HG03060 (cell line): ENCODE results near the gene RNF141.

Source experiments
- ATAC-seq: cut with Tn5 transposase; IDR thresholded peaks from one replicate; pipeline ENCODE4 v1.9.1; 2021; ENCODE audit warnings: low read depth, moderate number of reproducible peaks; ENCODE audit not compliant: unreplicated experiment

Gene RNF141

DNA sequence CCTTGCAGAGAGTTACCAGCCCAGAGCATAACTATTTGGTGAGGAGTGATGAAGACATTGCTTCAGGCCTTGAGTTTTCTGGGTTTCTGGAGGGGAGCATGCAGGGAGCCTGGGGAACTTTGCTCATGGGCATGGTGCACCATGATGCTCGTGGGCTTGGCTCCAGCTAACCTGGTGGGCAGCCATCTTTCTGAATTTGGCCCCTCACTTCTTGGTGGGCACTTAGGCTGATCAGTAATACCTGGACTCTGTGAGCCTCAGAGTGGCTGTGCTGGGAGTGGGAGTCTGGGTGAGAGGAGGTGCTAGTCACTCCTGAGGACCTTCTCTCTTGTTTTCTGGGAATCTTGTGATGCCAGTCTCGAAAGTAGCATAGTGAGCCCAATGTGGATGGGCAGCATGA, 55.3 kb downstream of the RNF141 start:
- ATAC-seq, result no peak

DNA sequence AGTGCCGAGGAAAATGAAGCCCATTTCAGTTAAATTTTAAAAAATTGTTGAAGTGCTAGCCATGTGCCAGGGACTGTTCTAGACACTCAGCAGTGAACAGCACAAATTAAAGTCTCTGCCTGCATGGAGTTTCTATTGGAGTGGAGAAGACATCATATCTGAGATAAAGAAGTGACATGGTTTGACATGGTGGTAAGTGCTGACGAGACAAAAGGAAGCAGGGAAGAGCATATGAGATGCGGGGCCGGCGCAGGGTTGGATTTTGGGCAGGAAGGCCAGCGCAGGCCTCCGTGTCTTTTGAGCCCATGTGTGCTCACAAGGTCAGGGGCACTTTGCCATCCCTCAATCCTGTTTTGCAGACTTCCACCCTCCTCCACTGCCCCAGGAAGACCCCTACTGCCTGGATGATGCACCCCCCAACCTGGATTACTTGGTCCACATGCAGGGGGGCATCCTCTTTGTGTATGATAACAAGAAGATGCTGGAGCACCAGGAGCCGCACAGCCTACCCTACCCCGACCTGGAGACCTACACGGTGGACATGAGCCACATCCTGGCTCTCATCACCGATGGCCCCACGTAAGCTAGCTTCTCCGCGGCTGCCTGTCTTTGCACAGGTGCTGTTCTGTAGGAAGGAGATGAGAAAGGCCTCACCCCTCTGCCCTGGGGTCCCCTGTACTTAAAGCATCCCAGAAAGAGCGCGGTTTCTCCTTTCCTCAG, 56.4 kb downstream of the RNF141 start:
- ATAC-seq, result no peak

DNA sequence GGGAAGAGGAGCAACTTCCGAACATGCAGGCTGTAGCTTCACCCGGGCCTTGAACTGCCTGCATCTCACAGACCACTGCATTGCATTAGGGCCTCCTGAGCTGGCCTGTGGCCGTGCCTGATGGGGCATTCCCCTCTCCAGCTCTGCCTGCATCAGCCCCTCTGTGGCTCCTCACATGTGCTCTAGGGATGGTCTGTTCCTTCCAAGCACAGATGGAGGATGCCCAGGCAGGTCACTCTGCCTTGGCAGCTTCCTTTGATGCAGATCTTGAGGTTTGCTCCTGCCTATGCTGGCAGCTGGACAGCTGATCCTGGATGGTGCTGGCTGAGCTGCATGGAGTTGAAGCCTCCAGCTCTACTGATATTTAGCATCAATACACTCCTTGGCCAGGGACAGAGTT, 57.4 kb downstream of the RNF141 start:
- no peak for ATAC-seq

DNA sequence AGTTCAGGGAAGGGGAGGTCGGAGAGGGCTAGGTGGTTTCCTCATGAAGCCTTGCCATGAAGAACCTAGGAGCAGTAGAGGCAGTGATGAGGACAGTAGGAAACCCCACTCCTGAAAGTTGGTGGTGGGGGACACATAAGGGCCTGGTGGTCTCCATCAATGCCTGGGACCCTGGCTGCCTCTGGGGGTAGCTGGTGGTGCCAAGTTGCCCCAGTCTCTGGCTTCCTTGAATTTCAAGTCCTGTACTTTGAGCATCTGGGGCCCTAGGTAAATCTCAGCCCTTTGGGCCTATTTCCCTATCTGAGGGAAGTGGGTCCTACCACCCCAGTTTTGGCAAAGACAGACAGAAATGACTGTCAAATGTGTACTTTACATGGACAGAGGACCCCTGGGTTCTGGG, 57.8 kb downstream of the RNF141 start:
- no peak for ATAC-seq

DNA sequence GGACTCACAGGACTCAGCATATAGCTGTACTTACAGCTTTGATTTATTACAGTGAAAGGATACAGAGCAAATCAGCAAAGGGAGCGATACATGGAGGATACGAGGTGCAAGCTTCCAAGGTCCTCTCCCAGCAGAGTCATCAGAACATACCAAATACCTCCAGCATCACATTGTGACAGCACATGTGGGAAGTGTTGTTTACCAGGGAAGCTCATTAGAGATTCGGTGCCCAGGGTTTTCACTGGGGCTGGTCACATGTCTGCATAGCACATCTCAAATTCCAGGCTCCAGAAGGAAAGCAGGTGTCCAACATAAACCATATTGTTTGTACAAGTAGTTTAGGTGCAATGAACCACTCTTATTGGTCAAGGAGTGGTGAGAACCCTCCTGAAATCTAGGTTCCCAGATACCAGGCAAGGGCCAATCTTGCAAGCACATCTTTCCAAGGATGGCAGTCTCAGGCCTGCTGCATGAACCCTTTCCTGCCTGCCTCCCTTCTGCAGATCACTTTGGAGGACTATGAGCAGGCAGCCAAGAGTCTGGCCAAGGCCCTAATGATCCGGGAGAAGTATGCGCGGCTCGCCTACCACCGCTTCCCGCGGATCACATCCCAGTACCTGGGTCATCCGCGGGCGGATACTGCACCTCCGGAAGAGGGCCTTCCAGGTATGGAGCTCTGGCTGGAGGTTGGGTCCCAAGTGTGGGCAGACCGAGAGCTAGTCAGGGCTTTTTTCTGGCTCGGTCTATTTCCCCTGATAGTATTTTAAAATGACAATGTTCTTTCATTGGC, 59.2 kb downstream of the RNF141 start:
- no peak for ATAC-seq

DNA sequence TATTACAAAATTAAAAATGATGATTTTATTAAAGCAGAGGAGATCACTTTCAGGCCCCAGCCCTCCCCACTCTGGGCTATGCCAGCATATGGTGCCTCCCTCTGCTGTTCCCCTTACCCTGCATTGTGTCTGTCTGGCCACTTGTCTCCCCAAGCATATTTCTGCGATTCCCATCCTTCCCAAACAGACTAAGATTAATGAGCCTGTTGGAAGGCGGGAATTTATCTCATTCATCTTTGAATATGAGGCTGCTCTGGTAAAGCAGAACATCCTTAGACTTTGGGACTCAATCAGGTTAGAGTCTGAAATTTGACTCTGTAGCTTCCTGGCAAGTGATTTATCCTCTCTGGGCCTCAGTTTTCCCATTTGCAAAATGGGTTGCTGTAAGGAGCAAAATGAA, 60.2 kb downstream of the RNF141 start:
- ATAC-seq, result no peak

DNA sequence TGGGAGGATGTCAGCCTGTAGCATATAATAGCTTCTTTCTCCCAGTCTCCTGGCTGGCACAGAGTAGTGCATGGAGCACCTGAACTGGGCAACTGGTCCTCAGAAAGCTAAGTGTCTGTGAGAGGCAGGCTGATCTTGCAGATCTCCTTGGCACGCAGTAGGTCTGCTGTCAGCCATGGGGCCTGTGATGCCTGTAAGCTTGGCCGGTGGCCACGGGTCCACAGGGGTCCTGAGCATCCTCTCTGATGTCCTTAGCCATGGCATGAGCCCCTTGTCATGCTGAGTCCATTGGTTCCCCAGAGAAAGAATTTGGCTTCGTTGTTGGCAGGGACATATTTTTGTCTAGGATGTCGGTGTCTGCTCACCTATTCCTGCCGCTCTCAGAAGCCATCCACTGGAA, 61.0 kb downstream of the RNF141 start:
- ATAC-seq, result no peak

DNA sequence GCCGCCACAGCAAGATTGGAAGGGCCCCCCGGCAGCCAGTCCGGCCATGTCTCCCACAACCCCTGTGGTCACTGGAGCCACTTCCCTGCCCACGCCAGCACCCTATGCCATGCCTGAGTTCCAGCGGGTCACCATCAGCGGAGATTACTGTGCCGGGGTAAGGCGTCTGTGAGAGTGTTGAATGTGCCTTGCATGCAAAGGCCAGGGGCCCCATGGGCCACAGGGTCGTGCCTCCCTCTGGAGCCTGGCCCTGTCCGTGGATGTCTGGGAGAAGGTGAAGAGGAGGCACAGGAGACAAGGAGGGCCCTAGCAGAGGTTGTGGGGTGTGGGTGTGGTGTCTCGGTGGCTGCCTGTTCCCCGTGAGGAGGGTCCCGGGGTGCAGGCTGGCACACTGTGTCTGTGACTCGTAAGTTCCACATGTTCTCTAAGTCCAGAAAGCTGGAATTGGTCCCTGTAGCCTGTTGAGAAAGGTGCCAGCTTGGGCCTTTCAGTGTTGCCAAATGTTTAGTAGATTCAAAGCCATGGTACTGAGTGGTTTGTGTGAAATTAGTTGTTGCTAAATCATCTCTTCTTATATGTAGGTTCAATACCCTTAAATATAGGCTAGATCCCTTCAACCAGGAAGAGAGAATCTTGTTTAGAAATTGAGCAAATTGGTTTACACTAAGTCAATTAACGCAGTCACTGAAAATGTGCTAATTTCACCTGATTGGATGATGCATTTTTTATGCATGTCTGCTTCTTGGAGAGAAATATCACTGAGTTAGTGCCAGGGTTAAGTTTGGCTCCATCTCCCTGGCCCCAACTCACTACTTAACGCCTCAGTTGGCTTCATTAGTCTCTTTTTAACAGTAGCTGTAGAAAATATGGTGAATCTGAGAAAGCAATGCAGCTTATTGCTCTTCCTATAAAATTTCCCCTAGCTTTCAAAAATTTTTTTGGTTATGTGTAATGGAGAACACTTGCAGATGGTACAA, 62.1 kb downstream of the RNF141 start:
- ATAC-seq, result no peak

- no peak for ATAC-seq
These were observed 62.9 kb downstream of the RNF141 start for GRCh38 chr11:10478066-10478465.

DNA sequence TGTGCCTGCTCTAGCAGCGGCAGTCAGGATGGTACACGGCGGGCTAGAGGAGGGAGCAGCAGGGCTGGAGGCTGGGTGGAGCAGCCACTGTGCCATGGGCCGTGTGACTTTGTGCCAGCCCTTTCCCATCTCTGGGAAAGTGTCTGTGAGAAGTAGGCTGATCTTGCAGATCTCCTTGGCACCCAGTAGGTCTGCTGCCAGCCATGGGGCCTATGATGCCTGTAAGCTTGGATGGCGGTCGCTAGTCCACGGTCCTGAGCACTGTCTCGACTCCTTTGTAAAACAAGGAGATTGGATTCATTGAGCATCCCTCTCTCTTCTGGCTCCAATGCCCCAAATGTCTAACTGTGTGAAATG, 63.3 kb downstream of the RNF141 start:
- no peak for ATAC-seq

DNA sequence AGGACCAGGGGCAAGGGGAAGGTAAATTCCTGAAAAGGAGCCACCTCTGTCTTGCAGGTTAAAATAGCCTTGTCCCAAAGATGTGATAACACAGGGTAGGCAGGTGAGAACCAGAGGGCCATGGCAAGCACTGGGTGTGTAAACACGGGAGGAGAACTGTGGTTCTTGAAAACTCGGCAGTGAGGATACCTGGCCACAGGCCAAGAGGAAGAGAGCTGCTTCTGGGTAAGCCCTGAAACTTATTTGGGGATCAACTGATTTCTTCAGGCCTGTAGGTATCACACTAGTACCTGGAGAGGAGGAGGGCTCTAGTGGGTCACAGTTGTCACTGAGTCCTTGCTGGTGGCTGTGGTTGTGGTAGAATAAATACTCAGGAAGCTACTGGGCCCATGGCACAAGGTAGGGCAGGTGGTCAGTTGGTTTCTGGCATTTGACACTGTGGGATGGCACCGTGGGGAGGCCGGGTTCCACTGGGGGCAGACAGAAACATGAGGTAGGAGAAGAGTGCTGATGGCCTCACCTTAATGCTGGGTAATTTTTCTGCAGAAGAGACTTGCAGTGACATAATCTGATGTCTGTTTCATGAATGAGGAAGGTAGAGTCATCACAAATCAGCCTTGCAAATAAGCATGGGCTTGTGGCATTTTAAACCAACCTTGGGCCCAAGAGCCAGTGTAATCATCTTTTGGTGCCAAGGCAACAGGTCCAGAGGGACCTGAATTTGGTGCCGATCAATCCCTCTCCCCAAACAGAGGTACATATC, 63.9 kb downstream of the RNF141 start:
- ATAC-seq, result no peak

GRCh38 chr11:10476342-10476741, 64.6 kb downstream of the RNF141 start:
- no peak for ATAC-seq

- no peak for ATAC-seq
These were observed 66.4 kb downstream of the RNF141 start for GRCh38 chr11:10474551-10474950.

- ATAC-seq, result no peak
These were observed 67.6 kb downstream of the RNF141 start for GRCh38 chr11:10473371-10473770.

- no peak for ATAC-seq
These were observed 78.2 kb downstream of the RNF141 start for GRCh38 chr11:10462746-10463300.
